ENCODE data around the gene ADCYAP1. TPM values are rescaled to one million over a fixed set of nuclear protein-coding genes. Genes with fewer than 3 reads are reported as not detected.

ADCYAP1 gene
- total RNA-seq, 1 experiment from 2014 or later: not detected

GRCh38 chr18:886076-886475, 18.6 kb upstream of the ADCYAP1 start:
- no peaks in the 10 kb centered on the region for H3K4me1 Mint-ChIP-seq
- Histone ChIP-seq H3K56ac (ENCODE audit: insufficient read length, low read depth, low read length) (no peak overlapping the region), H3K4me1 (ENCODE audit: insufficient read depth, low read length) (no peaks in the 10 kb centered on the region), H3K27me3 (ENCODE audit: insufficient read depth, low read length) (no peaks in the 10 kb centered on the region), H3T11ph (ENCODE audit: low read length) (no peak overlapping the region), H3K14ac (ENCODE audit: insufficient read depth, low read length) (no peak overlapping the region), H4K20me1 (ENCODE audit: control insufficient read depth, insufficient read depth, insufficient read length) (no peaks in the 10 kb centered on the region), H2AK5ac (ENCODE audit: insufficient read length, low read length) (no peak overlapping the region), H3K27ac (ENCODE audit: insufficient read length, low read depth, low read length) (no peak overlapping the region), H3K18ac (ENCODE audit: insufficient read length, low read depth, low read length) (no peak overlapping the region), H3K9me3 (ENCODE audit: control insufficient read depth, low read depth, low read length) (no peaks in the 10 kb centered on the region), H3K23ac (ENCODE audit: insufficient read length, low read depth, low read length) (no peak overlapping the region), H4K8ac (replicated peaks; ENCODE audit: insufficient read length, low read depth, low read length) (no peak overlapping the region), H3K9ac (ENCODE audit: extremely low read depth, insufficient read length, low read length) (no peak overlapping the region), H2BK12ac (ENCODE audit: insufficient read length, low read depth, low read length) (no peak overlapping the region), H4K5ac (ENCODE audit: insufficient read length, low read depth, low read length) (no peak overlapping the region), H2BK5ac (ENCODE audit: insufficient read length, low read length) (no peak overlapping the region), H3K4ac (ENCODE audit: low read depth, low read length) (no peak overlapping the region), H2AFZ (ENCODE audit: low read length) (no peak overlapping the region), H3K23me2 (ENCODE audit: insufficient read length, low read depth, low read length, poor library complexity, severe bottlenecking) (no peaks in the 10 kb centered on the region), H2BK20ac (ENCODE audit: low read depth, low read length, poor library complexity, severe bottlenecking) (no peak overlapping the region), H2BK15ac (ENCODE audit: low read depth, low read length) (no peak overlapping the region), H3K4me2 (ENCODE audit: insufficient read depth, insufficient read length, low read length) (no peak overlapping the region), H3K79me1 (ENCODE audit: insufficient read depth, low read depth, low read length, poor library complexity, severe bottlenecking) (no peaks in the 10 kb centered on the region), H4K91ac (ENCODE audit: insufficient read length, low read depth, low read length) (no peak overlapping the region), H2BK120ac (ENCODE audit: low read depth, low read length, poor library complexity, severe bottlenecking) (no peak overlapping the region), H3K79me2 (ENCODE audit: insufficient read depth, low read length) (no peaks in the 10 kb centered on the region)
- no peak for DNase-seq
- no peak for TF ChIP-seq CTCF (conservative IDR thresholded peaks at IDR 0.05)
- H3K9me3 Mint-ChIP-seq: no peaks in the 10 kb centered on the region
- H3K27ac Mint-ChIP-seq: no peak overlapping the region
- H3K27me3 Mint-ChIP-seq (ENCODE audit: low read depth): peaks cover 22% of the 10 kb centered on the region
- WGBS (ENCODE audit: extremely low coverage, insufficient read length, low lambda C conversion rate): no CpG with 5 or more reads among the region's 1 CpG
- no peaks in the 10 kb centered on the region for H3K36me3 Mint-ChIP-seq (ENCODE audit: insufficient read depth in 1 of 3, low read depth in 3 of 3)
- no peak overlapping the region for H3K4me3 Mint-ChIP-seq
